GM18873 (cell line): ENCODE results near the gene KMT2C.
"Not testable (repeated sequence)": the region's sequence is repeated elsewhere in the genome, so short reads cannot be mapped to it uniquely, and the experiment has no call there.

Experiments
- ATAC-seq: cut with Tn5 transposase; IDR thresholded peaks from one replicate; pipeline ENCODE4 v1.9.1; 2021; ENCODE audit warnings: mild to moderate bottlenecking, moderate library complexity, moderate number of reproducible peaks; ENCODE audit not compliant: unreplicated experiment, low FRiP score

Gene KMT2C

DNA sequence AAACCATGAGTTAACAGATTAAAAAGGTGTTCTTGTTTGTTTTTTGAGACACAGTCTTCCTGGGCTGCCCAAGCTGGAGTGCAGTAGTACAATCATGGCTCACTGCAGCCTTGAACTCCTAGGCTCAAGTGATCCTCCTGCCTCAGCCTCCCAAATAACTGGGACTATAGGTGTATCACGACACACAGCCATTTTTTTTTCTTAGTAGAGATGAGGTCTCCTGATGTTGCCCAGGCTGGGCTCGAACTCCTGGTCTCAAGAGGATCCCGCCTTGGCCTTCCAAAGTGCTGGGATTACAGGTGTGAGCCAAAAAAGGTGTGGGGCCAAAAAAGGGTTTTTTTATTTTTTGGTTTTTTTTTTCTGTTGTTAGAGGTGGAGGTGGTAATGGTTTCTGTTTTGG lies 29.3 kb downstream of the KMT2C start:
- ATAC-seq, result no peak

DNA sequence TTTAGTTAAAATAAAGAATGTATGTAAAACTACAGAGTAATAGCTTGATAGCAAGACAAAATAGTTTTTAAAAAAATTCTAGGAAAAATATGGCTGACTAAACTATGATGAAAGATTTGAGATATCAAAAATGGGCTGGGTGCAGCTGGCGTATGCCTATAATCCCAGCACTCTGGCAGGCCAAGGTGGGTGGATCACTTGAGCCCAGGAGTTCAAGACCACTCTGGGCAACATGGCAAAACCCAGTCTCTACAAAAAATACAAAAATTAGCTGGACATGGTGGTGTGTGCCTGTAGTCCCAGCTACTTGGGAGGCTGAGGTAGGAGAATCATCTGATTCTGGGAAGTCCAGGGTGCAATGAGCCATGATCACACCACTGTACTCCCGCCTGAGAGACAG lies 29.8 kb downstream of the KMT2C start:
- ATAC-seq, result not testable (repeated sequence)

DNA sequence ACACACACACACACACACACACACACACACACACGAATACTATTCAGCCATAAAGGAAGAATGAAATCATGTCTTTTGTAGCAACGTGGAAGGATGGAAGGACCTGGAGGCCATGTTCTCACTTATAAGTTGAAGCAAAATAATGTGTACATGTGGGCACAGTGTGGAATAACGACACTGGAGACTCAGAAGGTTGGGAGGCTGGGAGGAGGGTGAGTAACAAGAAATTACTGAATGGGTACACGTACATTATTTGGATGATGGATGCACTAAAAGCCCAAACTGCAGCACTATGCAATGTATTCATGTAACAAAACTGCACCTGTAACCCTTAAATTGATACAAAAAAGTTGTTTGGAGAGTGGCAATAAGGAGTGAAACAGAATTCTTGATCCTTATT lies 32.1 kb downstream of the KMT2C start:
- ATAC-seq, result no peak

DNA sequence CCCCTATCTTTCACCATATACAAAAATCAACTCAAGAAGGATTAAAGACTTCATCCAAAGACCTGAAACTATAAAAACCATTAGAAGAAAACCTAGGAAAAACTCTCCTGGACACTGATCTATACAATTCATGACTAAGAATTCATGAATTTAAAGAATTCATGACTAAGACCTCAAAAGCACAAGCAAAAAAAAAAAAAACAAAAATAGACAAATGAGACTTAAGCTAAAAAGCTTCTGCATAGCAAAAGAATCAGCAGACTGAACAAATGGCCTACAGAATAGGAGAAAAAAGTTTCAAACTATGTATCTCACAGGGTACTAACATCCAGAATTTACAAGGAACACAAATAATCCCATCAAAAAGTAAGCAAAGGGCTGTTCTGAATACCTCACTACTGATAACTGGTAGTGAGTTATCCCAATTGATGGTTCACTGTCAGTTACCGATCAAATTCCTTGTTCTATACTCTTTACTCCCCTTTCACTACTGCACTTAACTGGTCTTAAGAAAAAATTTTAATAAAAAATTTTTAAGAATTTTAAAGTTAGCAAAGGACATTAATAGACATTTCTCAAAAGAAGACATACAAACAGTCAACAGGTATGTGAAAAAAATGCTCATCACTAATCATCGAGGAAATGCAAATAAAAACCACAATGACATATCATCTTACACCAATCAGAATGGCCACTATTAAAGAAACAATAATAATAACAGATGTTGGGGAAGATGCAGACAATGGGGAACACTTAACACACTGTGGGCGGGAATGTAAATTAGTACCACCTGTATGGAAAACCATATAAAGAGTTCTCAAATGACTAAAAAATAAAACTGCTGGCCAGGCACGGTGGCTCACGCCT lies 33.2 kb downstream of the KMT2C start:
- ATAC-seq, result no peak

DNA sequence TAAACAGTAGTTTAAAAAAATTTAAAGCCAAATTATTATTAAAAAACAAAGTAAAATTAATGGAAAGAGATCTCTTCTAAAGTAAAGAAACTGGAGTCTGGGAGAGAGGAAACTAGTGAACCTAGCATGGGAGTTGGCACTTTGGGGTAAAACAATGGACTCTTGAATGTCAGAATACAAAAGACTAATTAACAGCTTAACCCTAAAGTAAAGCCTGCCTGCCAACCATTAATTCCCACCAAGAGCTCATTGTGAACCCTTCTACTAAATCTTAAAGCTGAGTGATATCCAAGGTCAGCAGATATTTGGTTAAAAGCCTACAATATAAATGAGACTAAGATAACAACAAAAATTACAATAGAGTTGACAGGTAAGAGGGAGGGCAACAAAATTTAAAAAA lies 36.5 kb downstream of the KMT2C start:
- ATAC-seq, result no peak

DNA sequence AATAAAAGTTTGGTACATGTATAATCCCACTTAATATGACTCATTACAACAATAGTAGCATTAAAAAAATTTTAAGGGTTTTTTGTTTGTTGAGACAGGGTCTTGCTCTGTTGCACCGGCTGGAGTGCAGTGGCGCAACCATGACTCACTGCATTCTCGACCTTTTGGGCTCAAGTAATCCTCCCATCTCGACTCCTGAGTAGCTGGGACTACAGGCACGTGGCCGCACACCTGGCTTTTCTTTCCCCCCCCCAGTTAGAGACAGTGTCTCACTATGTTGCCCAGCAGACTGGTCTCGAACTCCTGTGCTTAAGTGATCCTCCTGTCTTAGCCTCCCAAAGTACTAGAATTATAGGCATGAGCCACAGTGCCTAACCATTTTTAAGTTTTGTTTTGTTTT lies 40.7 kb downstream of the KMT2C start:
- no peak for ATAC-seq

DNA sequence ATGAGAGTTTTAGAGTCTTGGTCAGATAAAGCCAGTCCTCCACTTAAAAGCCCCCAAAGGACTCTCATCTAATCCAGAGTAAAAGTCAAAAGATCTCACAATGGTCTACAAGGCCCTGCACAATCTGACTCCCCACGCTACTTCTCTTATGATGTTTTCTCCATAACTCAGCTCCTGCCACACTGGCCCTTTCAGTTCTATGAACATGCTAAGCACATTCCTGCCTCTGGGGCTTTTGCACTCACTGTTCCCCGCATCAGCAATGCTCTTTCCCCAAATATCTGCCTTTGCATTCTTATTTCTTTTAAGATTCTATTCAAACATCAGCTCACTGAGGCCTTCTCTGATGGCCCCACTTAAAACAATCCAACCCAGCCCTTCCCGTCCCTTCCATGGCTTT lies 41.6 kb downstream of the KMT2C start:
- ATAC-seq, result not testable (repeated sequence)

DNA sequence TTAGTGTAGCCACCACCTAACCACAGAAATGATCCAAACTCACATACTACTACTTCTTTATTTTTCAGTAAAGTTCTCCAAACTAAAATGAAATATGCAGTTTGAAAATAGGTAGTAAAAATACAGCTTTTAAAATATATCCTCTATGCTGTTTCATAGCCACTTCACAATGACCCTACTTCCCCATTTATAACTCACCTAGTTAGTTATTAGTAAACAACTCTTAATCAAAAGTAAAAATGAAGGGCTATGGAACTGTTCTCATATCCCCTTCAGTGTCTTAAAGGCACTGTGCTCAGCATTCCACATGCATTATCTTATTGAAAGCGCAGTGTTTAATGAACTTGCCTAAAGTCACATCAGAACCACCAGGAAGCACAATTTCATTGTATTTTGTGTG lies 43.5 kb downstream of the KMT2C start:
- peak; percentile 41 for ATAC-seq

DNA sequence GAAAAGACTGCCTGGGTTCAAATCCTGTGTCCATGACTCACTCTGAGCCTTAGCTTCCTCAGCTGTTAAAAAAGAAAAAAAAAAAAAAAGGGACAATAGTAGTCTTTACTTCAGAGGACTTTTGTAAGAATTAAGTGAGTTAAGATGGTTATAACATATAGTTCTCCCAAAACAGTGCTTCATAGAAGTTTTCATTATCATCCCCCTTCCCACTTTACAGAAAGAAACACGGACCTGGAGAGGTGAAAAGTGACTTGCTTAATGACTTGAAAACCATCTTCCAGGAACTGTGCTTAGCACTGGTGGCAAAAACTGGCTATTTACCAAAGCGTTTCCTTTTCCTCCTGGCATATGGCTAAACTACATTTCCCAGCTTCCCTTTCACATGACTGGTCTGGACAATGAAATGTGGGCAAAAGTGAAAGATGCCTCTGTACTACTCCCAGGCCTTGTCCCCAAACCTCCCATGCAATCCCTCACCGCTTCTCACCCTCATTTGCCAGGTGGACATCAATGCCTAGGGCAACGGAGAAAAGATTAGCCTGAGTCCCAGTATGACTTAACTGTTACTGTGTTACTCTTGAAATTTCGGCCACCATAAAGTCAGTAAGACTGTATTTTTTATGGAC lies 49.6 kb downstream of the KMT2C start:
- ATAC-seq, result not testable (repeated sequence)

DNA sequence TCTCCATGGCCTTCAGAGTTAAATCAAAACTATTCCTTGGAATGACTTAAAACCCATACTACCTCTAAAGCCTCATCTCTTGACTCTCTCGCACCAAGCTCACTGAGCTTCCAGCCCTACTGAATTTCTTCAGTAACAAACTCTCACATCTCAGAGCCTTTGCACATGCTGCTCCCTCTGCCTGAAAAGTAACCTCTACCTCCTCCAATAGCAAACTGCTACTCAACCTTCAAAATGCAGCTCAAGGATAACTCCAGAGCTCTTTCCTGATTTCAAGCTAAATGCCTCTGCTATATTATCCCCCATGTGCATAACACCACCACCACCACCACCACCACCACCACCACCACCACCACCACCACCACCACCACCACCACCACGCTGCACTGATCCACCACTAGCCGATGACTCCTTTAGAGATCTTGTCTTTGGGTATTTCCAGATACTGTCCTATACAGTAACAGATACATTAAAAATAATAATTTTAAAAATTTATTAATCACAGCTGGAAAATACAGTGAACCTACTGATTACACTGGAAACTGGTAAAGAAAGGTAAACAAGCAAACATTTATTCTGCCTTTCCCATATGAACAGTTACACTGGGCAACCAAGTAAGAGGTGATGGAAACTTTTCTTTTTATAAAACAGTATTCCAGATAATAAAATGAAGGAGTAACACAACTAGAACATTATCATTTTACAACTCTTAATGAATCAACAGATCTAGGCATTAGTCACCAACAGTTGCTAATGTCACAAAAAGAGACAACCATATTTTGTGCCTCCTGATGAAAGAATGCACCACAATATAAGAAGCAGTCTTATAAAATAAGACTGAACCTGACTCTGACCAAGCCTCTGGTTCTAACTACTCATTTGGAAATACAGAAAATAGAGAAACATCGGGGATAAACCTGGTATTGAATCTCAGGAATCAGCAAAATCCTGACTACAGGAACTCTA lies 51.3 kb downstream of the KMT2C start:
- not testable (repeated sequence) for ATAC-seq

DNA sequence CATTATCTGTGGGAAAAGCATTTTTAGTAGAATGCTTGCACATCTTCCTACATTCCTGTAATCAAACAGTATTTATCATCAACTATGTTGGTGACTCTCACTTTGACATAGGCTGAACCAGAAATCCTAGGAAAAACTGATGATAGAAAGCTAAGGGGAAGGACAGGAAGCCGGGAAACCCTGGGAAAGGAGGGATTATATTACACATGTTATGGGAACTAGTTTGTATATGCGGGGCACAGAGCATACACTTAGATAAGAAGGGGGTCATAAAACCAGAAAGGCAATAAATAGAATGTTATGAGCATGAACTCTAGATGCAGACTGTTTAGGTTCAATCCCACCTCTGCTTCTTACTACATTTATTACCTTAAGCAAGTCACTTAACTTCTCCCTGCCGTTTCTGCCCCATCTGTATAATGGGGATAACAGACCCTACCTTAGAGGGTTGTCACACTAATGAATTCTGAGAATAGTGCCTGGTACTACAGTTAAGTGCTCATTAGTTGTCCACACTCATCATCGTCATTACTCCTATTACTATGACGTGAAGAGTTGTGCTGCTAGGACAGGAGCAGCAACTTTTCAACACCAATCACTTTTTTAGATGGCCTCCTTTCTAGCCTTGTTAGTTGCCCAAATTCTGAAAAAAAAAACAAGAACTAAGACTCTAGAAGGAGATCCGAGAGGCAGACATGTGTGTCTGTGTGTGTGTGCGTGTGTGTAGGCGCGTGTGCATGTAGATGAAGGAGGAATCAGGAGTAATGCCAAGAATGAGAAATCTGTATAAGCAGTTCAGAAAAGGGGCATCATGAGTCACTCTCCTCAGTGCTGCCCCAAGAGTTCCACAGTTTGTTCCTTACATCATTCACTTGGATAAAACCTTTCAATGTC lies 52.2 kb downstream of the KMT2C start:
- ATAC-seq, result no peak

DNA sequence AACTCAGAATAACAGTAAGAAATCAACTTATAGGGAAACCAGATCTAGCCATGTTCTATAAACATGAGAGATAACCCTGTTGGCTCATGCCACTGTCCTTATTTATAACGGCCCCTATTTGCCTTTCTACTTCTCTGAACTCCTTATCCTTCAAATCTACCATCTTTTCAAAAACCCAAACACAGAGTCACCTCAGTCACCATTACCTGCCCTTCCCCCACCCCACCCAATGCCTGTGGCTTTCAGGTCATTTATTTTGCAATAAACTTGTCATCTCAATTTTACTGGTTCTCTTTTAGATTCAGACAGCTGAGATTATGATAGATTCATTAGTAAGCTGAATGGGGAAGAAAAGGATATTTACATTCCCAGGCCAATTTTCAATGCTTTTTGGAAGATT lies 53.6 kb downstream of the KMT2C start:
- ATAC-seq, result no peak

DNA sequence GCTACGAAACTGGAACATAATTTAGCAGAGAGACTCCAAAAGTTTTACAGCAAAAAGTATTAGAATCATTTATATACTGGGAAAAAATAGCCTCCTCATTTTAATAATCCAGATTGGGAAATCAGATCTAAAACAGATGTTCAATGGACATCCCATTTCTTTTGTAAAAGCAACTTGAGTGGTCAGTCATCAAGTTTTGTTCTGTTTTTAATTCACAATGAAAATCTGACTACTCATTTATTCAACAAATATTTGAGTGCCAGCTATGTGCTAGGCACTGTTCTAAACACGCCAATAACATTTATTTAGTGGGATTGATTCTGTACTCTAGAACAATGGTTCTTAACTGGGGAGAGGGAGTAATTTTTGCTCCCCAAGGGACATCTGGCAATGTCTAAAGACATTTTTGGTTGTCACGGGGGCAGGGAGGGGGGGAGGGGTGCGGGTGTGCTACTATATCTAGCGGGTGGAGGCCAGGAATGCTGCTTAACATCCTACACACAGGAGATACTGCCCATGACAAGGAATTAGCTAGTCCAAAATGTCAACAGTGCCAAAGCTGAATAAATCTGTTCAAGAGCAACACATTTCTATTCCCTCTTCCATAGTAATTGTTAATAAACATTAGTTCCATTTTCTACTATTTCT lies 54.7 kb downstream of the KMT2C start:
- ATAC-seq, result not testable (repeated sequence)

DNA sequence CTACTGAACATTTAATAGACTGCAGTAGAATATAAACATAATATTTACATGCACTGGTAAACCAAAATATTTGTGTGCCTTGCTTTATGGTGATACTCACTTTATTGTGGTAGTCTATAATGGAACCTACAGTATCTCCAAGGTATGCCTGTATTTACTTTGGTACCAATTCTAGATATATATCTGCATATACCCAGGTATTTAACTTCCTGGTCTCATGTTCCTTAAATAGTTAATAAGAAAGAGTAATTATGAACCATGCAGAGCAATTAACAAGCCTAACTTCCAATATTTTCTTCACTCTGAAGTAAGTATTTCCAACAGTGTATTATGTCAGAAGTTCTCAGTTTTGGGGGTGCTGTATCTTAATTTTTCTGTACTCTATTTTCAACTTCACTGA lies 57.3 kb downstream of the KMT2C start:
- not testable (repeated sequence) for ATAC-seq

DNA sequence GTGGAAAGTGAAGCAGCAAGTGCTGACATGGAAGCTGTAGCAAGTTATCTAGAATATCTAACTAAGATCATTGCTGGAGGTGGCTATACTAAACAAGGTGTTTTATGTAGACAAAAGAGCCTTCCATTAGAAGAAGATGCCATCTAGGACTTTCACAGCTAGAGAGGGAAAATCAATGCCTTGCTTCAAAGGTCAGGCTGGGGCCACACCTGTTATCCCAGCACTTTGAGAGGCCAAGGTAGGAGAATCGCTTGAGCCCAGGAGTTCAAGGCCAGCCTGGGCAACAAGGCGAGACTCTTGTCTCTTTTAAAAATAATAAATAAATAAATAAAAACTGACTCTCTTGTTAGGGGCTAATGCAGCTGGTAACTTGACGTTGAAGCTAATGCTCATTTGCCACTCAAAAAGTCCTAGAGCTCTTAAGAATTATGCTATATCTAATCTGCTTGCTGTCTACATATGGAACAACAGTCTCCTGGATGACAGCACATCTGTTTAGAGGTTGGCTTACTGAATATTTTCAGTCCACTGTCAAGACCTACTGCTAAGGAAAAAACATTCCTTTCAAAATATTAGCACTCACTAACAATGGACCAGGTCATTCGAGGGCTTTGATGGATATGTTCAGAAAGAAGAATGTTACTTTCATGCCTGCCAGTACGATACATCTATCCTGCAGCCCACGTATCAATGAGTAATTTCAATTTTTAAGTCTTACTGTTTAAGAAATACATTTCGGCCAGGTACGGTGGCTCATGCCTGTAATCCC lies 58.9 kb downstream of the KMT2C start:
- ATAC-seq, result not testable (repeated sequence)

DNA sequence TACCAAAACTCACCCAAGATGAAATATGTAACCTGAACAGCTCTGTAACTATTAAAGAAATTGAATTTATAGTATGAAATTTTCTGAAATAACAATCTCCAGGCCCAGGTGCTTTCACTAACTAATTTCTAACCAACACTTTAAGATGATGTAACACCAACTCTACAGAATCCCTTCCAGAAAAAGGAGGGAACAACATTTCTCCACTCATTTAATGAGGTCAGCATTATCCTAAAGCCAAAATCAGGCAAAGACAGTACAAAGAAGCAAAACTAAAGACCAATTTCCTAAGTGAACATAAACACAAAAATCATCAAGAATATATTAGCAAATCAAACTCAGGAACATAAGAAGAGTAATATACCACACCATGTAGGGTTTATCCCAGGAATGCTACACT lies 65.5 kb downstream of the KMT2C start:
- ATAC-seq, result no peak

DNA sequence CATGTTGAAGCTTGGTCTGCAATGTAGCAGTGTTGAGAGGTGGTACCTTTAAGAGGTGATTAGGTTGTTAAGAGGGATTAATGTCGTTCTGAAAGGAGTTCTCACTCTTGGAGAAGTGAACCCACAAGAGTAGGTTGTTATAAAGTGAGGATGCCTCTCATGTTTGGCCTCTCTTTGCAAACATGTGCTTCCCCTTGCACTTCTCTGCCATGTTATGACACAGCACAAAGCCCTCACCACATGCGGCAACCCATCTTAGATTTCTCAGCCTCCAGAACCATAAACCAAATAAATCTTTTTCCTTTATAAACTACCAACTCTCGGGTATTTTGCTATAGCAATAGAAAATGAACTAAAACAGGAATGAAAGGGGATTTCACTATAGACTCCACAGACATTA lies 66.3 kb downstream of the KMT2C start:
- no peak for ATAC-seq

DNA sequence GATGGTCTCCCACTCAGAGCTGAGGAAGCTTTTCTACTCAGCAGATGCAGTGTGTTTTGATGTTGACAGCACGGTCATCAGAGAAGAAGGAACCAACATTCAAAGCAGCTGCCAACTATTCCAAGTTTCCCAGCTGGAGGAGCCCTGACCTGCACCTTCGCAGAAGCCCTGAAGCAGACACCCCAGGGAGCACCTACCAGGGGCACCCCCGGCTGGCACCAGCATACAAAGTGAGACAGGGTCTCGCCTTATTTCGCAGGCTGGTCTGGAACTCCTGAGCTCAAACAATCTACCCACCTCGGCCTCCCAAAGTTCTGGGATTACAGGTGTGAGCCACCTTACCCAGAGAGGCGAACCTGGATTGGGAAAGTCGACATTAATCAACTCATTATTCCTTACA lies 68.6 kb downstream of the KMT2C start:
- no peak for ATAC-seq

DNA sequence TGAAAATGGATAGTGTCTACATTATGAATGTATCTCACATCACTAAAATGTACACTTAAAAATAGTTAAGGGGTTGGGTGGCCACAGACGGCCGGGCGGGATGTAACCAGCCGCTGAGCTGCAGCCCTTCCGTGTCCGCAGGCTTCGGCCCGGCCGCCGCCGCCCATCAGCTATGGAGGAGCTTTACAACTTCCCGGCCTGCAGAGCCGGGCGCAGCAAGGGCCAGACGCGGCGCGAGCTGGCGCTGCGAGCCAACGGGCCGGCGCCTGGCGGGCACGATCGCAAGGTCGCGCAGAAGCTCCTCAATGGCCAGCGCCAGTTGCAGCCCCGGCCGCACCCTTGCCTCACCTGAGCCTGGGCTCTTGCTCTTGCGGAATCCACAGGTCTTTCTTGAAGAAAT lies 69.1 kb downstream of the KMT2C start:
- ATAC-seq, result no peak
